Measurements from ENCODE around the gene UBA6. TPM values are rescaled to one million over a fixed set of nuclear protein-coding genes. Genes with fewer than 3 reads are reported as not detected.
"Not testable (repeated sequence)": the region's sequence is repeated elsewhere in the genome, so short reads cannot be mapped to it uniquely, and the experiment has no call there.

The UBA6 gene
- total RNA-seq, 1 donor from 2014 or later: 5.1 TPM

DNA sequence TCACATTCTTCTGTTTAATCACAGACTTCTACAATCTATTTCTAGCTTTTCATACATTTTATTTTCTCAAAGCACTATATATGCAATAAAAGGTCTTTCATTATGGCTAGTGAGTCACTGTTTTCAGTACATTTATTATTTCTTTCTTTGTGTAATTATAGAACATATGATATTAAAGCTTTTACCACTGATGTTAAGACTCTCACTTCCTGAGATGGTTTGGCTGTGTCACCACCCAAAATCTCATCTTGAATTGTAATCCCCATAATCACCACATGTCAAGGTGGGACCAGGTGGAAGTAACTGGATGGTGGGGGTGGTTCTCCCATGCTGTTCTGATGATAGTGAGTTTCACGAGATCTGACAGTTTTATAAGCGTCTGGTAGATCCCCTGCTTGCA, 41.9 kb downstream of the UBA6 start:
- no peaks in the 10 kb centered on the region for H3K27me3 ChIP-seq
- no peaks in the 10 kb centered on the region for H3K9me3 ChIP-seq
- H3K4me3 ChIP-seq: no peak overlapping the region
- TF ChIP-seq, protein P1, sequence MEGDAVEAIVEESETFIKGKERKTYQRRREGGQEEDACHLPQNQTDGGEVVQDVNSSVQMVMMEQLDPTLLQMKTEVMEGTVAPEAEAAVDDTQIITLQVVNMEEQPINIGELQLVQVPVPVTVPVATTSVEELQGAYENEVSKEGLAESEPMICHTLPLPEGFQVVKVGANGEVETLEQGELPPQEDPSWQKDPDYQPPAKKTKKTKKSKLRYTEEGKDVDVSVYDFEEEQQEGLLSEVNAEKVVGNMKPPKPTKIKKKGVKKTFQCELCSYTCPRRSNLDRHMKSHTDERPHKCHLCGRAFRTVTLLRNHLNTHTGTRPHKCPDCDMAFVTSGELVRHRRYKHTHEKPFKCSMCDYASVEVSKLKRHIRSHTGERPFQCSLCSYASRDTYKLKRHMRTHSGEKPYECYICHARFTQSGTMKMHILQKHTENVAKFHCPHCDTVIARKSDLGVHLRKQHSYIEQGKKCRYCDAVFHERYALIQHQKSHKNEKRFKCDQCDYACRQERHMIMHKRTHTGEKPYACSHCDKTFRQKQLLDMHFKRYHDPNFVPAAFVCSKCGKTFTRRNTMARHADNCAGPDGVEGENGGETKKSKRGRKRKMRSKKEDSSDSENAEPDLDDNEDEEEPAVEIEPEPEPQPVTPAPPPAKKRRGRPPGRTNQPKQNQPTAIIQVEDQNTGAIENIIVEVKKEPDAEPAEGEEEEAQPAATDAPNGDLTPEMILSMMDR (IDR thresholded peaks at IDR 0.05): no peak
- intact Hi-C loops (cut with DNase I): no loop called here
- H3K4me1 ChIP-seq: no peaks in the 10 kb centered on the region
- DNase-seq (ENCODE audit: low spot score in 2 of 2): no peak
- H3K27ac ChIP-seq: no peak overlapping the region
- peaks cover 34 to 50% of the 10 kb centered on the region in 2 donors for H3K36me3 ChIP-seq

DNA sequence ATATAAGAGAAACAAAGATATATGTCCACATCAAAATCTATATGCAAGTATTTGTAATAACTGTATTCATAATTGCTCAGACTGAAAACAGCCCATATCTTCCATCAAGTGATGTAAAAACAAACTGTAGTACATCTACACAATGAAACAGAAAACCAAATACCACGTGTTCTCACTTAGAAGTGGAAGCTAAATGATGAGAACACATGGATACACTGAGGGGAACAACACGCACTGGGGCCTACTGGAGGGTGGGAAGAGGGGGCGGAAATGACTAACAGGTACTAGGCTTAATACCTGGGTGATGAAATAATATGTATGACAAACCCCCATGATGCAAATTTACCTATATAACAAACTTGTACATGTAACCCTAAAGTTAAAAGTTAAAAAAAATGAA, 42.7 kb downstream of the UBA6 start:
- intact Hi-C loops (cut with DNase I): no loop called here
- Histone ChIP-seq H3K4me1 (no peaks in the 10 kb centered on the region), H3K27ac (no peak overlapping the region), H3K27me3 (no peaks in the 10 kb centered on the region), H3K9me3 (no peaks in the 10 kb centered on the region), H3K36me3 (peaks cover 29 to 50% of the 10 kb centered on the region in 2 donors), H3K4me3 (no peak overlapping the region)
- DNase-seq (ENCODE audit: low spot score in 2 of 2): no peak
- TF ChIP-seq, protein P1 (IDR thresholded peaks at IDR 0.05): no peak

DNA sequence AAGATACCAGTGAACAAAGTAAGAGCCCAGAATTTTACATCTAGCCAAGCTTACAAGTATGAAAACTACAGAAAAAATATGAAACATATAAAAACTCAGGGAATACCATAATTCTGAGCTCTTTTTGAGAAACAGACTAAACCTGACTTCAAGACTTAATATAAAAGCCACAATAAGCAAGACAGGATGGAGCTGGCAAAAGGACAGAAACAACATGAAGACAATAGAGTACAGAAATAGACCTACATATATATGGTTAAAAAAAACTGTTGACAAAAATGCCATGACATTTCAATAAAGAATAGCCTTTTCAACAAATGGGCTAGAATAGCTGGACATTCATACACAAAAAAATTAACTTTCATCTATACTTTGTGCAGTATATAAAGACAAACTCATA, 49.4 kb downstream of the UBA6 start:
- Histone ChIP-seq H3K36me3 (peaks cover 15 to 26% of the 10 kb centered on the region in 2 donors), H3K27ac (no peak overlapping the region), H3K9me3 (no peaks in the 10 kb centered on the region), H3K4me1 (no peaks in the 10 kb centered on the region), H3K27me3 (no peaks in the 10 kb centered on the region), H3K4me3 (no peak overlapping the region)
- DNase-seq (ENCODE audit: low spot score in 2 of 2): no peak
- TF ChIP-seq, protein P1 (IDR thresholded peaks at IDR 0.05): no peak
- intact Hi-C loops (cut with DNase I): no loop called here

DNA sequence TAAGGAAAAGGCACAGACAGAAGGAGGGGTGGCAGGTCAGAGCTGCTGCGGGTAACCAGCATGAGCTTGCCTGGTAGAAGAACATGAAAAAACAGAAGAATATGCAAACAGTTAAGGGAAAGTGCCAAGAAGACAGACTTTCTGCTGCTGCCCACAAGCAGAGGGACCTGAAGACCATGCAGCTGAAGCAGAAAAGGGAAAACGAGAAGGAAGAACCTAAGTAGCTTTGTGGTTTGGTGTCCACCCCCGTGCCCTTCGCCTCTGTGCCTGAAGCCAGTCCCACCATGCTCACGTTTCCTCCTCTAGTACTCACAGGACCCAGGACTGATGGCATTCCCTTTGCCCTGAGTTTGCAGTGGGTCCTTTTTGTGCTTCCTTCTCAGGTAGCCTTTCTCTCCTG, 62.8 kb downstream of the UBA6 start:
- H3K27me3 ChIP-seq: no peaks in the 10 kb centered on the region
- H3K27ac ChIP-seq: no peak overlapping the region
- intact Hi-C loops (cut with DNase I): no loop called here
- no peak for DNase-seq (ENCODE audit: low spot score in 2 of 2)
- H3K36me3 ChIP-seq: peaks cover 13 to 23% of the 10 kb centered on the region in 2 donors
- no peaks in the 10 kb centered on the region for H3K4me1 ChIP-seq
- no peaks in the 10 kb centered on the region for H3K9me3 ChIP-seq
- no peak overlapping the region for H3K4me3 ChIP-seq
- TF ChIP-seq, protein P1 (IDR thresholded peaks at IDR 0.05): no peak

DNA sequence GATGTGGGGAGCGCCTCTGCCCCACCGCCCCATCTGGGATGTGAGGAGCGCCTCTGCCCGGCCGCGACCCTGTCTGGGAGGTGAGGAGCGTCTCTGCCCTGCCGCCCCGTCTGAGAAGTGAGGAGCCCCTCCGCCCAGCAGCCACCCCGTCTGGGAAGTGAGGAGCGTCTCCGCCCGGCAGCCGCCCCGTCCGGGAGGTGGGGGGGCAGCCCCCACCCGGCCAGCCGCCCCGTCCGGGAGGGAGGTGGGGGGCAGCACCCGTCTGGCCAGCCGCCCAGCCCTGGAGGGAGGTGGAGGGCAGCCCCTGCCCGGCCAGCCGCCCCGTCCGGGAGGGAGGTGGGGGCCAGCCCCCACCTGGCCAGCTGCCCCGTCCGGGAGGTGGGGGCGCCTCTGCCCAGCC, 64.0 kb downstream of the UBA6 start:
- H3K9me3 ChIP-seq; H3K27ac ChIP-seq; H3K4me3 ChIP-seq; DNase-seq (ENCODE audit: low spot score in 2 of 2); H3K4me1 ChIP-seq; H3K27me3 ChIP-seq; intact Hi-C loops (cut with DNase I): not testable (repeated sequence)
- peaks cover 18 to 34% of the 10 kb centered on the region in 2 donors for H3K36me3 ChIP-seq

DNA sequence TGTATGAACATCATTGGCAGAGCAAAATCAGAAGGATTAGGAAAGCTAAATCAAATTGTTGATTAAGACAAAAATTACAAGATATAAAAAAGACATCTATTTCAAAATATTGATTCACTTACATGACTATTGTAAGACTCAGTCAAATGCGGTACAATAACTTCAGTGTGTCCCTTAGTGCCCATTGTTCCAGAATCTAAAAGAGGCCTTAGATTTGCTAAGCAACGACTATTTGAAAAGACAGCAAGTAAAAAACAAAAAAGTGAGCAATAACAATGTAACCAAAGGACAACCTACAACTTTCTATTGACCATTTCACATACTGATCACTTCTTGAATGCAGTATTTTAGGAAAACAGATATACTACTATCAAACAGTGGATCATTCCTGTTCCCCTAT, 65.6 kb downstream of the UBA6 start:
- H3K9me3 ChIP-seq: no peaks in the 10 kb centered on the region
- DNase-seq (ENCODE audit: low spot score in 2 of 2): no peak
- no peak overlapping the region for H3K4me3 ChIP-seq
- no peak overlapping the region for H3K27ac ChIP-seq
- no peaks in the 10 kb centered on the region for H3K27me3 ChIP-seq
- peaks cover 18 to 45% of the 10 kb centered on the region in 2 donors for H3K36me3 ChIP-seq
- TF ChIP-seq, protein P1 (IDR thresholded peaks at IDR 0.05): no peak
- H3K4me1 ChIP-seq: no peaks in the 10 kb centered on the region
- intact Hi-C loops (cut with DNase I): no loop called here
